Measurements from ENCODE around the gene FKTN. TPM values are rescaled to one million over a fixed set of nuclear protein-coding genes. Genes with fewer than 3 reads are reported as not detected.

The FKTN gene
- total and polyA plus RNA-seq, 9 of the 15 experiments (the other 6 are each of a cell fraction or from before 2014, with no cell fraction given), result 5.4 to 16.3 (median 10.4) TPM

GRCh38 chr9:105681313-105681712, 123.4 kb downstream of the FKTN start (continued):
- no peak for TF ChIP-seq ZBTB40 (IDR thresholded peaks at IDR 0.05)
- no peak for TF ChIP-seq ZBTB40 (CRISPR knock-in tag; IDR thresholded peaks at IDR 0.05)
- TF ChIP-seq BCLAF1 (IDR thresholded peaks at IDR 0.05; ENCODE audit: borderline replicate concordance in 1 of 2, control insufficient read depth in 1 of 2, low read depth in 2 of 2, low read length in 1 of 2), result no peak
- TF ChIP-seq ZNF384 (IDR thresholded peaks at IDR 0.05; ENCODE audit: low read depth, low read length), result no peak
- no peak for TF ChIP-seq ARID1B (IDR thresholded peaks at IDR 0.05)
- TF ChIP-seq ZNF174 (CRISPR knock-in tag; IDR thresholded peaks at IDR 0.05), result no peak
- TF ChIP-seq IFI16 (CRISPR knock-in tag; IDR thresholded peaks at IDR 0.05), result no peak
- TF ChIP-seq GTF2E2 (tag; IDR thresholded peaks at IDR 0.05), result no peak
- no peak for TF ChIP-seq CEBPZ (IDR thresholded peaks at IDR 0.05; ENCODE audit: borderline replicate concordance, low read depth, low read length)
- no peak for TF ChIP-seq SMAD2 (IDR thresholded peaks at IDR 0.05; ENCODE audit: low read depth, low read length)
- TF ChIP-seq SMAD1 (IDR thresholded peaks at IDR 0.05; ENCODE audit: low read depth, low read length, partially characterized antibody), result no peak
